Sigmoid colon (tissue), 7 donors: ENCODE measurements around the gene AHI1. TPM values are rescaled to one million over a fixed set of nuclear protein-coding genes. Genes with fewer than 3 reads are reported as not detected.

Experiments used
- DNase-seq: peaks from one replicate; pipeline ENCODE4 v3.0.0-alpha.2; 2019
- H3K27ac ChIP-seq, 4 donors: fragments of 200-600 bp; sonication (generic); one replicate each; pipeline ENCODE4 v1.5.1; 2016 to 2019; ENCODE audit warnings: mild to moderate bottlenecking in 1 of 4
- H3K27me3 ChIP-seq, 3 donors: fragments of 200-600 bp; sonication (generic); one replicate each; pipeline ENCODE4 v1.5.1; 2019; ENCODE audit warnings: mild to moderate bottlenecking in 1 of 3
- H3K36me3 ChIP-seq, 4 donors: fragments of 200-600 bp; sonication (generic); one replicate each; pipeline ENCODE4 v1.5.1; 2016 to 2019
- H3K4me1 ChIP-seq, 4 donors: fragments of 200-600 bp; sonication (generic); one replicate each; pipeline ENCODE4 v1.5.1; 2017 to 2019
- H3K4me3 ChIP-seq, 4 donors: fragments of 200-600 bp; sonication (generic); one replicate each; pipeline ENCODE4 v1.5.1; 2017 to 2019; ENCODE audit warnings: mild to moderate bottlenecking in 2 of 4, moderate library complexity in 1 of 4
- H3K9me3 ChIP-seq, 4 donors: fragments of 200-600 bp in 3 of 4; sonication (generic) in 3 of 4; one replicate each; pipeline versions ENCODE4 v1.5.1 to v1.6.1; 2013 to 2019
- EP300 ChIP-seq, 4 donors: sonication (generic); formaldehyde crosslinking; IDR thresholded peaks; one replicate each; pipeline ENCODE4 v1.6.1; 2017; ENCODE audit warnings: antibody characterized with exemption in 4 of 4
- POLR2A ChIP-seq, 2 donors: fragments of 450-650 bp; IDR thresholded peaks; one replicate each; pipeline ENCODE4 v1.6.1; 2016; ENCODE audit warnings: antibody characterized with exemption in 2 of 2, mild to moderate bottlenecking in 2 of 2, moderate library complexity in 2 of 2
- POLR2AphosphoS5 ChIP-seq, 4 donors: sonication (generic); formaldehyde crosslinking; IDR thresholded peaks; one replicate each; pipeline ENCODE4 v1.6.1; 2017; ENCODE audit warnings: antibody characterized with exemption in 4 of 4
- WGBS, 2 donors: extraction: QIAGEN DNeasy Blood & Tissue Kit; methylation state at CpG; one replicate each; pipeline ENCODE4 v1.1.7; 2013; 5-methylcytosine and 5-hydroxymethylcytosine counted together
- intact Hi-C: fragments of 100-400 bp; cut with DNase I; formaldehyde crosslinking; loops from one replicate; pipeline ENCODE4 v1.15.1; 2023
- polyA plus RNA-seq, 3 donors: library from polyadenylated mRNA; stranded (reverse); fragments of 200-250 nt; gene quantifications; one replicate each; pipeline ENCODE4 v1.2.3, GENCODE V29; 2013
- total RNA-seq, 4 donors: library from RNA; depleted of rRNA; stranded (reverse); fragments of >200 nt; gene quantifications; one replicate each; pipeline ENCODE4 v1.1.0, GENCODE V29; 2016
- TF ChIP-seq, protein P1 (sequence below), 4 experiments: fragments of 450-650 bp in 3 of 4; fragments of 200-600 bp in 1 of 4; IDR thresholded peaks; one replicate each; pipeline ENCODE4 v1.5.1; 2016 to 2019; ENCODE audit warnings: antibody characterized with exemption in 4 of 4, mild to moderate bottlenecking in 3 of 4, moderate library complexity in 2 of 4
- donor health status: healthy with polysubstance abuse.
- donor health status: Bipolar disorder and iron deficiency.
- donor health status: healthy.

Gene AHI1
- total and polyA plus RNA-seq, 7 donors = 4.2 to 47.1 (median 25.8) TPM

DNA sequence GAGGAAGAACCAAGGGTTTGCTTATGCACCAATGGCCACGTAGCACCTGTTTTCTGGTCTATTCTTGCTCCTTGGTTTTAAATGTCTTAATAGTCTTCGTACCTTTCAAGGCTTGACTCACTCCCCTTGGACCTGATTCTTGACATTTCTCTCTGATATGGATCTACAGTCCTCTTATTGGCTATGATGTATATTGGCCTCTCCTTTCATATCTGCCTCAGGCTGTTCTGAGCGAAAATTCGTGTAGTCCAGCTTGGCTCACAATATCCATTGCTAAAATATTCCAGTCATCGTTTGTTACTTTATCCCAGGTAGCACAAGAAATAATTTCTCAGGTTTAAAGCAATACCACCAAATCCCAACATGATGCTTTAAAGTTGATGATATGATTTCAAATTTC is 256.8 kb downstream of the AHI1 start:
- Histone ChIP-seq H3K27me3 (no peaks in the 10 kb centered on the region), H3K36me3 (no peaks in the 10 kb centered on the region), H3K4me3 (no peak overlapping the region), H3K4me1 (no peaks in the 10 kb centered on the region), H3K27ac (no peak overlapping the region), H3K9me3 (no peaks in the 10 kb centered on the region)
- TF ChIP-seq EP300 (IDR thresholded peaks at IDR 0.05) (no peak), POLR2AphosphoS5 (IDR thresholded peaks at IDR 0.05) (no peak), POLR2A (IDR thresholded peaks at IDR 0.05) (no peak)
- TF ChIP-seq, protein P1, sequence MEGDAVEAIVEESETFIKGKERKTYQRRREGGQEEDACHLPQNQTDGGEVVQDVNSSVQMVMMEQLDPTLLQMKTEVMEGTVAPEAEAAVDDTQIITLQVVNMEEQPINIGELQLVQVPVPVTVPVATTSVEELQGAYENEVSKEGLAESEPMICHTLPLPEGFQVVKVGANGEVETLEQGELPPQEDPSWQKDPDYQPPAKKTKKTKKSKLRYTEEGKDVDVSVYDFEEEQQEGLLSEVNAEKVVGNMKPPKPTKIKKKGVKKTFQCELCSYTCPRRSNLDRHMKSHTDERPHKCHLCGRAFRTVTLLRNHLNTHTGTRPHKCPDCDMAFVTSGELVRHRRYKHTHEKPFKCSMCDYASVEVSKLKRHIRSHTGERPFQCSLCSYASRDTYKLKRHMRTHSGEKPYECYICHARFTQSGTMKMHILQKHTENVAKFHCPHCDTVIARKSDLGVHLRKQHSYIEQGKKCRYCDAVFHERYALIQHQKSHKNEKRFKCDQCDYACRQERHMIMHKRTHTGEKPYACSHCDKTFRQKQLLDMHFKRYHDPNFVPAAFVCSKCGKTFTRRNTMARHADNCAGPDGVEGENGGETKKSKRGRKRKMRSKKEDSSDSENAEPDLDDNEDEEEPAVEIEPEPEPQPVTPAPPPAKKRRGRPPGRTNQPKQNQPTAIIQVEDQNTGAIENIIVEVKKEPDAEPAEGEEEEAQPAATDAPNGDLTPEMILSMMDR (IDR thresholded peaks at IDR 0.05) = no peak
- 93 to 94% methylated on average over 5 of the region's 5 CpGs for WGBS, 2 donors
- no peak for DNase-seq
- intact Hi-C loops = no loop called here

DNA sequence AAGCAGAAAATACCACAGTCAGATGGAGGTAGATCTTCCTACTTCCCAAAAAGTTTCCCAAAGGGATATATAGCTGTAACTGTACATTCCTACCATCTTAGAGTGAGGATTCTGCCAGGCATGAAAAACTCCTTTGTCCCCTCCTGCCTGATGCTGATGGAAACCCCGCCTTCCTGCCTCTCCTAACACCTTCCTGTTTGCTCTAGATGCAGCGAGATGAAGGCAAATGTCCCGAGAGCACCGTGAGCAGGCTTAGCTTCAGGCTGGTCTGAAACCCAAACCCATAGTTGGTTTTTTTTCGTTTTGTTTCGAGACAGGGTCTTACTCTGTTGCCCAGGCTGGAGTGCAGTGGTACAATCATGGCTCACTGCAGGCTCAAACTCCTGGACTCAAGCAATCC is 260.8 kb downstream of the AHI1 start:
- no peak overlapping the region for H3K27ac ChIP-seq
- H3K4me1 ChIP-seq = no peaks in the 10 kb centered on the region
- TF ChIP-seq EP300 (IDR thresholded peaks at IDR 0.05) = no peak
- TF ChIP-seq POLR2A (IDR thresholded peaks at IDR 0.05) = no peak
- TF ChIP-seq, protein P1 (IDR thresholded peaks at IDR 0.05) = no peak
- 41 to 56% methylated on average over 6 of the region's 6 CpGs for WGBS, 2 donors
- H3K9me3 ChIP-seq = no peaks in the 10 kb centered on the region
- H3K27me3 ChIP-seq = no peaks in the 10 kb centered on the region
- DNase-seq = no peak
- H3K4me3 ChIP-seq = no peak overlapping the region
- intact Hi-C loops = no loop called here
- H3K36me3 ChIP-seq = no peaks in the 10 kb centered on the region

- 89 to 95% methylated on average over 1 of the region's 1 CpG for WGBS, 2 donors
- no peaks in the 10 kb centered on the region for H3K9me3 ChIP-seq
- no peak overlapping the region for H3K4me3 ChIP-seq
- intact Hi-C loops = no loop called here
- TF ChIP-seq POLR2AphosphoS5 (IDR thresholded peaks at IDR 0.05) (no peak), EP300 (IDR thresholded peaks at IDR 0.05) (no peak), POLR2A (IDR thresholded peaks at IDR 0.05) (no peak)
- TF ChIP-seq, protein P1 (IDR thresholded peaks at IDR 0.05) = no peak
- no peaks in the 10 kb centered on the region for H3K27me3 ChIP-seq
- H3K36me3 ChIP-seq = no peaks in the 10 kb centered on the region
- DNase-seq = no peak
- H3K4me1 ChIP-seq = no peaks in the 10 kb centered on the region
- H3K27ac ChIP-seq = no peak overlapping the region
These were observed 261.2 kb downstream of the AHI1 start for GRCh38 chr6:135236319-135236718.

GRCh38 chr6:135235716-135236115 is 261.8 kb downstream of the AHI1 start:
- intact Hi-C loops = no loop called here
- no peak for DNase-seq
- H3K36me3 ChIP-seq = no peaks in the 10 kb centered on the region
- no peak overlapping the region for H3K4me3 ChIP-seq
- WGBS, 2 donors = 86 to 93% methylated on average over 5 of the region's 5 CpGs
- no peaks in the 10 kb centered on the region for H3K4me1 ChIP-seq
- H3K27me3 ChIP-seq = no peaks in the 10 kb centered on the region
- TF ChIP-seq, protein P1 (IDR thresholded peaks at IDR 0.05) = no peak
- H3K9me3 ChIP-seq = no peaks in the 10 kb centered on the region
- no peak overlapping the region for H3K27ac ChIP-seq

- Histone ChIP-seq H3K9me3 (no peaks in the 10 kb centered on the region), H3K27ac (no peak overlapping the region), H3K4me3 (no peak overlapping the region), H3K4me1 (no peaks in the 10 kb centered on the region), H3K27me3 (no peaks in the 10 kb centered on the region), H3K36me3 (no peaks in the 10 kb centered on the region)
- intact Hi-C loops = no loop called here
- WGBS, 2 donors = 68 to 69% methylated on average over 1 of the region's 1 CpG
- no peak for DNase-seq
- no peak for TF ChIP-seq POLR2A (IDR thresholded peaks at IDR 0.05)
- TF ChIP-seq EP300 (IDR thresholded peaks at IDR 0.05) = no peak
- TF ChIP-seq POLR2AphosphoS5 (IDR thresholded peaks at IDR 0.05) = no peak
- TF ChIP-seq, protein P1 (IDR thresholded peaks at IDR 0.05) = no peak
These were observed 263.1 kb downstream of the AHI1 start for GRCh38 chr6:135234492-135234780.
